ENCODE data around the gene TREM2. TPM values are rescaled to one million over a fixed set of nuclear protein-coding genes. Genes with fewer than 3 reads are reported as not detected.

Gene TREM2
- total and polyA plus RNA-seq, 10 of the 15 experiments (the other 5 are each of a cell fraction or from before 2014, with no cell fraction given), result not detected

DNA sequence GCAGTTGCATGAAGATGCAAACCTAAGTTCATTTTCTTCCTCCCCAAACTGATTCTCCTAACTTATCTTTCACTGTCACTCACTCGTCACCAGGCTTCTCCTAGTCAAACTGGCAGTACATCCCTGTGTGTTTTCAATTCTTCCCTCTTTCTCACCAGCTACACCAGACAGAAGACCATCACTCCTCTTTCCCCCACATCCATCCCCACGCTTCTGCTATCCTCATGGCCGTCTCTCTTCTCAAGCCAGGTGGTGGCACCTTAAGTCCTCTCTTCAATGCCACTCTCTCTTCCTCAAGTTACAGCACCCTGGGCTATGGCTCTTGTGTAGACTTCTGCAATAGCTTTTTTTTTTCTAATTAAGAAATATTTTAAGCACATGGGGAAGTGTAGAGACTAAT is 14.4 kb upstream of the TREM2 start (continued):
- TF ChIP-seq, protein P1, sequence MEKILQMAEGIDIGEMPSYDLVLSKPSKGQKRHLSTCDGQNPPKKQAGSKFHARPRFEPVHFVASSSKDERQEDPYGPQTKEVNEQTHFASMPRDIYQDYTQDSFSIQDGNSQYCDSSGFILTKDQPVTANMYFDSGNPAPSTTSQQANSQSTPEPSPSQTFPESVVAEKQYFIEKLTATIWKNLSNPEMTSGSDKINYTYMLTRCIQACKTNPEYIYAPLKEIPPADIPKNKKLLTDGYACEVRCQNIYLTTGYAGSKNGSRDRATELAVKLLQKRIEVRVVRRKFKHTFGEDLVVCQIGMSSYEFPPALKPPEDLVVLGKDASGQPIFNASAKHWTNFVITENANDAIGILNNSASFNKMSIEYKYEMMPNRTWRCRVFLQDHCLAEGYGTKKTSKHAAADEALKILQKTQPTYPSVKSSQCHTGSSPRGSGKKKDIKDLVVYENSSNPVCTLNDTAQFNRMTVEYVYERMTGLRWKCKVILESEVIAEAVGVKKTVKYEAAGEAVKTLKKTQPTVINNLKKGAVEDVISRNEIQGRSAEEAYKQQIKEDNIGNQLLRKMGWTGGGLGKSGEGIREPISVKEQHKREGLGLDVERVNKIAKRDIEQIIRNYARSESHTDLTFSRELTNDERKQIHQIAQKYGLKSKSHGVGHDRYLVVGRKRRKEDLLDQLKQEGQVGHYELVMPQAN (conservative IDR thresholded peaks at IDR 0.05), result no peak
- TF ChIP-seq, protein P2, sequence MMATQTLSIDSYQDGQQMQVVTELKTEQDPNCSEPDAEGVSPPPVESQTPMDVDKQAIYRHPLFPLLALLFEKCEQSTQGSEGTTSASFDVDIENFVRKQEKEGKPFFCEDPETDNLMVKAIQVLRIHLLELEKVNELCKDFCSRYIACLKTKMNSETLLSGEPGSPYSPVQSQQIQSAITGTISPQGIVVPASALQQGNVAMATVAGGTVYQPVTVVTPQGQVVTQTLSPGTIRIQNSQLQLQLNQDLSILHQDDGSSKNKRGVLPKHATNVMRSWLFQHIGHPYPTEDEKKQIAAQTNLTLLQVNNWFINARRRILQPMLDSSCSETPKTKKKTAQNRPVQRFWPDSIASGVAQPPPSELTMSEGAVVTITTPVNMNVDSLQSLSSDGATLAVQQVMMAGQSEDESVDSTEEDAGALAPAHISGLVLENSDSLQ (IDR thresholded peaks at IDR 0.05), result no peak
- no peak for TF ChIP-seq NFYB (IDR thresholded peaks at IDR 0.05; ENCODE audit: insufficient read depth, low read depth, low read length)
- no peak for TF ChIP-seq BRCA1 (IDR thresholded peaks at IDR 0.05; ENCODE audit: low read depth, low read length)
- TF ChIP-seq HDGF (IDR thresholded peaks at IDR 0.05), result no peak

DNA sequence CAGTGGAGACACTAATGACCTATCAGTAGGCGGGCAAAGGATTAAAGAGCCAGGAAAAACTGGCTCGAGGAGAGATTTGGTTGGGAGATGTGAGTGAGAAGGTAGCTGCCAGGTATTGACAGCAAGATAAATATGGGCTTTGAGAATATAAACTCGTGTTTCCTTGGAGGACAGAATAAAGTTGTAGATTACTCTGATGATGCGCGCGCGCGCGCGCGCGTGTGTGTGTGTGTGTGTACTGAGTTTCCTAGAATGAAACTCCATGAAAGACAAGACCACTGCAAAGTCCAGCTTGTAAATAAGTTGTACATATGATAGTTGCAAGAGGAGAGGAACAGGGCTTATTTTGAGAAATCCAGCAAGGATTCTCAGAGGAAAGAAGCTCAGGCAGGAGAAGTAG is 13.3 kb upstream of the TREM2 start:
- Histone ChIP-seq H3K9ac (ENCODE audit: control insufficient read depth, insufficient read depth, low read length) (no peak overlapping the region), H3K4me1 (ENCODE audit: control insufficient read depth, insufficient read depth, low read length) (no peaks in the 10 kb centered on the region), H3K4me3 (no peak overlapping the region), H3K9me3 (replicated peaks; ENCODE audit: control insufficient read depth, insufficient read depth, low read length) (no peaks in the 10 kb centered on the region), H3K36me3 (ENCODE audit: control insufficient read depth in 2 of 2, insufficient read depth in 2 of 2, low read length in 1 of 2) (no peaks in the 10 kb centered on the region), H3K27me3 (replicated peaks in 1 of 2; ENCODE audit: control insufficient read depth in 2 of 2, insufficient read depth in 2 of 2, low read length in 1 of 2) (no peaks in the 10 kb centered on the region), H3K27ac (ENCODE audit: control insufficient read depth, insufficient read depth) (no peak overlapping the region), H2AFZ (ENCODE audit: control insufficient read depth, low read depth, low read length) (no peak overlapping the region), H3K79me2 (ENCODE audit: control insufficient read depth, insufficient read depth, low read length) (no peaks in the 10 kb centered on the region), H4K20me1 (ENCODE audit: control insufficient read depth, insufficient read depth) (no peaks in the 10 kb centered on the region), H3K4me2 (ENCODE audit: control insufficient read depth, insufficient read depth) (no peak overlapping the region)
- CTCF ChIA-PET, result interaction anchor here (0.7 to 1.5 kb wide), 5 partner anchors 21 to 137 kb away, joined by 3 to 5 read pairs (median 4); partner anchors contain the start of gene UNC5CL
- 76% methylated on average over 12 of the region's 12 CpGs for WGBS (ENCODE audit: insufficient coverage, insufficient replicate concordance, low lambda C conversion rate, missing lambda C conversion rate)
- POLR2A ChIA-PET, result no interaction called here
- intact Hi-C loops (cut with micrococcal nuclease; ENCODE audit: unreplicated experiment) (no loop called here), in situ Hi-C loops (cut with MboI) (no loop called here)
- FAIRE-seq (no peak), DNase-seq (ENCODE audit: low read depth, low spot score) (no peak), ATAC-seq (no peak)
- BruUV-seq (replicated peaks), result no TSS peak
- RAD21 ChIA-PET (ENCODE audit: unreplicated experiment), result no interaction called here
- SMC1A ChIA-PET (ENCODE audit: uncharacterized antibody, unreplicated experiment), result interaction anchor here (1.2 to 1.8 kb wide), 2 partner anchors 9 to 74 kb away, joined by 4 to 5 read pairs; no protein-coding TSS in a partner anchor
- TF ChIP-seq TCF7 (IDR thresholded peaks at IDR 0.05; ENCODE audit: borderline replicate concordance), result no peak
- TF ChIP-seq, protein P3, sequence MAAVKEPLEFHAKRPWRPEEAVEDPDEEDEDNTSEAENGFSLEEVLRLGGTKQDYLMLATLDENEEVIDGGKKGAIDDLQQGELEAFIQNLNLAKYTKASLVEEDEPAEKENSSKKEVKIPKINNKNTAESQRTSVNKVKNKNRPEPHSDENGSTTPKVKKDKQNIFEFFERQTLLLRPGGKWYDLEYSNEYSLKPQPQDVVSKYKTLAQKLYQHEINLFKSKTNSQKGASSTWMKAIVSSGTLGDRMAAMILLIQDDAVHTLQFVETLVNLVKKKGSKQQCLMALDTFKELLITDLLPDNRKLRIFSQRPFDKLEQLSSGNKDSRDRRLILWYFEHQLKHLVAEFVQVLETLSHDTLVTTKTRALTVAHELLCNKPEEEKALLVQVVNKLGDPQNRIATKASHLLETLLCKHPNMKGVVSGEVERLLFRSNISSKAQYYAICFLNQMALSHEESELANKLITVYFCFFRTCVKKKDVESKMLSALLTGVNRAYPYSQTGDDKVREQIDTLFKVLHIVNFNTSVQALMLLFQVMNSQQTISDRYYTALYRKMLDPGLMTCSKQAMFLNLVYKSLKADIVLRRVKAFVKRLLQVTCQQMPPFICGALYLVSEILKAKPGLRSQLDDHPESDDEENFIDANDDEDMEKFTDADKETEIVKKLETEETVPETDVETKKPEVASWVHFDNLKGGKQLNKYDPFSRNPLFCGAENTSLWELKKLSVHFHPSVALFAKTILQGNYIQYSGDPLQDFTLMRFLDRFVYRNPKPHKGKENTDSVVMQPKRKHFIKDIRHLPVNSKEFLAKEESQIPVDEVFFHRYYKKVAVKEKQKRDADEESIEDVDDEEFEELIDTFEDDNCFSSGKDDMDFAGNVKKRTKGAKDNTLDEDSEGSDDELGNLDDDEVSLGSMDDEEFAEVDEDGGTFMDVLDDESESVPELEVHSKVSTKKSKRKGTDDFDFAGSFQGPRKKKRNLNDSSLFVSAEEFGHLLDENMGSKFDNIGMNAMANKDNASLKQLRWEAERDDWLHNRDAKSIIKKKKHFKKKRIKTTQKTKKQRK (IDR thresholded peaks at IDR 0.05; ENCODE audit: low read depth, low read length), result no peak
- TF ChIP-seq ZNF217 (IDR thresholded peaks at IDR 0.05), result no peak
- TF ChIP-seq, protein P4, sequence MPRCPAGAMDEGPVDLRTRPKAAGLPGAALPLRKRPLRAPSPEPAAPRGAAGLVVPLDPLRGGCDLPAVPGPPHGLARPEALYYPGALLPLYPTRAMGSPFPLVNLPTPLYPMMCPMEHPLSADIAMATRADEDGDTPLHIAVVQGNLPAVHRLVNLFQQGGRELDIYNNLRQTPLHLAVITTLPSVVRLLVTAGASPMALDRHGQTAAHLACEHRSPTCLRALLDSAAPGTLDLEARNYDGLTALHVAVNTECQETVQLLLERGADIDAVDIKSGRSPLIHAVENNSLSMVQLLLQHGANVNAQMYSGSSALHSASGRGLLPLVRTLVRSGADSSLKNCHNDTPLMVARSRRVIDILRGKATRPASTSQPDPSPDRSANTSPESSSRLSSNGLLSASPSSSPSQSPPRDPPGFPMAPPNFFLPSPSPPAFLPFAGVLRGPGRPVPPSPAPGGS (IDR thresholded peaks at IDR 0.05; ENCODE audit: borderline replicate concordance, insufficient read depth, low read depth, low read length, poor library complexity, severe bottlenecking), result no peak
- TF ChIP-seq BACH1 (IDR thresholded peaks at IDR 0.05; ENCODE audit: borderline replicate concordance), result no peak
- no peak for TF ChIP-seq BHLHE40 (IDR thresholded peaks at IDR 0.05; ENCODE audit: borderline replicate concordance in 1 of 2, low read depth in 2 of 2, low read length in 1 of 2)
- TF ChIP-seq SIX5 (IDR thresholded peaks at IDR 0.05; ENCODE audit: low read depth, low read length, severe bottlenecking), result no peak
- TF ChIP-seq, protein P5, sequence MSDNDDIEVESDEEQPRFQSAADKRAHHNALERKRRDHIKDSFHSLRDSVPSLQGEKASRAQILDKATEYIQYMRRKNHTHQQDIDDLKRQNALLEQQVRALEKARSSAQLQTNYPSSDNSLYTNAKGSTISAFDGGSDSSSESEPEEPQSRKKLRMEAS (IDR thresholded peaks at IDR 0.05; ENCODE audit: low read depth, low read length), result no peak
- no peak for TF ChIP-seq CBFB (IDR thresholded peaks at IDR 0.05; ENCODE audit: low read depth)
- no peak for TF ChIP-seq CREB1 (IDR thresholded peaks at IDR 0.05; ENCODE audit: low read depth)
